Putamen (tissue), 1 donor: ENCODE measurements around the gene VPS36.
"Not testable (repeated sequence)": the region's sequence is repeated elsewhere in the genome, so short reads cannot be mapped to it uniquely, and the experiment has no call there.

Source experiments
- DNase-seq: peaks from one replicate; pipeline ENCODE4 v3.0.0-alpha.2; 2016; ENCODE audit warnings: low spot score

VPS36 gene

GRCh38 chr13:52446265-52446664, 4.2 kb downstream of the VPS36 start:
- no peak for DNase-seq

- DNase-seq, result no peak
These were observed 18.0 kb downstream of the VPS36 start for GRCh38 chr13:52432456-52432855.

DNA sequence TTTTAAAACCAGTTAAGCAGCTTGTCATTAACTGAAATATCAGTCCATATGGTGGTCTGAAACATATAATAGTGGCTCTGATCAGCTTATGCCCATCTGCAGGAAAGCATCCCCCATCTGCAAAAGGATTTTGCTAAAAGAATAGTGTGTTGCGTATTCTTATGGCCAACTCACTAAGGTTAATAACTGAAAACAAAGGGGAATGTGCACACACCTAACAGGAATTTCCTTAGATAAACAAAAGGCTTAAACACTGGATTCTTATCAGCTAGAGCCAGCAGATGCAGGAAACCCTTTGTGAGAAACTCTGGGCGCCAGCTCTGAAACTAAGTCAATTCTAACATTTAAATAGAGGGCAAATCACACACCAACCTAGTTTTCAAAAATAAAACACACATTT, 22.1 kb downstream of the VPS36 start:
- DNase-seq, result no peak

DNA sequence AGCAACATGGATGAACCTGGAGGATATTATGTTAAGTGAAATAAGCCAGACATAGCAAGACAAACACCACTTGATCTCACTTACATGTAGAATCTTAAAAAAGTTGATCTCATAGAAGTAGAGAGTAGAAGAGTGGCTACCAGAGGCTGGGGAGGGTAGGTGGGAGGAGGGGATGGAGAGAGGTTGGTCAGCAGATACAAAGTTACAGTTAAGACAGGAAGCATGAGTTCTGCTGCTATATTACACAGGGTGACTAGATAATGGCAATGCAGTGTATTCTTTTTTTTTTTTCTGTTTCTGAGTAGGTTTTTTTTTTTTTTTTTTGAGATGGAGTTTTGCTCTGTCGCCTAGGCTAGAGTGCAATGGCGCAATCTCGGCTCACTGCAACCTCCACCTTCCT, 29.2 kb downstream of the VPS36 start:
- no peak for DNase-seq

GRCh38 chr13:52419080-52419479, 31.4 kb downstream of the VPS36 start:
- DNase-seq, result no peak

- DNase-seq, result no peak
These were observed 35.5 kb downstream of the VPS36 start for GRCh38 chr13:52414963-52415362.

- DNase-seq, result no peak
These were observed 36.4 kb downstream of the VPS36 start for GRCh38 chr13:52414051-52414450.

DNA sequence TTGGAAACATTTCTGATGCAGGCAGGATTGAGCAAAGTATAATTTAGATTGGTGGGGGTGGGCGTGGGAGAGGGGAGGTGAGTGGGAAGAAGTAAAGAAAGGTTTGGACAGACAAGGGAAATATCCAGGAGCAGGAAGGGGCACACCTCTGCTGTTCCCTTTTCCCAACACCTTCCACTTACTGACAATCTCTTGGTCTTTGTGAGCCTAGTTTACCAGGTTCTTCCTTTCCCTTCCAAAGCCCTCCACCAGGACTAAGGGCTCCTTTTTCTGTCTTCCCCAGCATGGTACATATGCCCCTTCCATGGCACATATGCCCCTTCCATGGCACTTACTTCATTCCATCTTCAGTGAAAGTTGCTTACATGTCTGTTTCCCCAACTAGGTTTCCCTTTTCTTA, 38.3 kb downstream of the VPS36 start:
- DNase-seq, result no peak

GRCh38 chr13:52411629-52412028, 38.8 kb downstream of the VPS36 start:
- no peak for DNase-seq

- DNase-seq, result not testable (repeated sequence)
These were observed 42.3 kb downstream of the VPS36 start for GRCh38 chr13:52408071-52408658.

DNA sequence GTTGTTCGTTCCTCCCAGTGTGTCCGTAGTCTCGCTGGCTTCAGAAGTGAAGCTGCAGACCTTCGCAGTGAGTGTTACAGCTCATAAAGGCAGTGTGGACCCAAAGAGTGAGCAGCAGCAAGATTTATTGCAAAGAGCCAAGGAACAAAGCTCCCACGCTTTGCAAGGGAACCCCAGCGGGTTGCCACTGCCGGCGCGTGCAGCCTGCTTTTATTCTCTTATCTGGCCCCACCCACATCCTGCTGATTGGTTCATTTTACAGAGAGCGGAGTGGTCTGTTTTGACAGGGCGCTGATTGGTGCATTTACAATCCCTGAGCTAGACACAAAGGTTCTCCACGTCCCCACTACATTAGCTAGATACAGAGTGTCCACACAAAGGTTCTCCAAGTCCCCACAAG, 43.0 kb downstream of the VPS36 start:
- DNase-seq, result not testable (repeated sequence)

- no peak for DNase-seq
These were observed 43.8 kb downstream of the VPS36 start for GRCh38 chr13:52406629-52407028.

- no peak for DNase-seq
These were observed 44.5 kb downstream of the VPS36 start, which contains the start of gene THSD1 for GRCh38 chr13:52405767-52406494. Gene THSD1, minus strand, starts transcription at chr13:52406172. Its CDS starts 3,572 bp downstream, at chr13:52402600.

DNA sequence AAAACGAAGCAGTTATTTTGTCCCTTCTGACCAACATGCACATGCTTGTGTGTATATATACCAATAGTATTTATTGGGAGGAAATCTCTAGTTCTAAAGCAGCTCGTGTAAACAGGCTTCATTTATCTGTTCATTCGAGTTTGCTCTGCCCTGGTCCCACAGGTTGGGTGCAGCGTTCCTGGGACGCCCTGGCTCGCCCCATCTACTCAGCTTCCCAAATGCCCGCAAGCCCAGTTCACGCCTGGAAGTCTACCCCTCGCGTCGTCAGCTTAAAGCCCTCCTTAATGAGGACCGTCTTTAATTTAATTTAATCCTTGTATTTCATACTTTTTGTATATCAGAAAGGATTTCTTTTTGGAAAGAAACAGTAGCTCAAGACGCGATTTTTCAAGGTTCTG, 45.1 kb downstream of the VPS36 start:
- DNase-seq, result no peak

GRCh38 chr13:52399708-52400107, 50.7 kb downstream of the VPS36 start:
- DNase-seq, result no peak

DNA sequence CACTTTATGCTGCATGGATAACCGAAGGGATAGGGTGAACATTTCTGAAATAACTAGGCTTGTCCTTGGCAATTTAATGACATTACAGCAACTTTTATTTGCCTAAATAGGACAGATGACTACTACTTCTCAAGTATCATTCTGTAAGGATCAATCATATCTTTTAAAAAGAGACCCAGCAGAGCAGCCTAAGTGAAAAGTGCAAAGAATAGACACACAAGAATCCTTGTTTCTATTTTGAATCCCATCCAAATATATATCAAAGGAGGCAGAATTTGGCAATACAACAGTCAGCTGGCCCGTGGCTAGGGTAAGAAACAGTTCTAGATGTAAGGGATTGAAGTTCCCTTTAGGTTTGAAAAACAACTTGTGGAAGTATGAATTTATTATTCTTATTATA, 51.4 kb downstream of the VPS36 start:
- DNase-seq, result no peak

DNA sequence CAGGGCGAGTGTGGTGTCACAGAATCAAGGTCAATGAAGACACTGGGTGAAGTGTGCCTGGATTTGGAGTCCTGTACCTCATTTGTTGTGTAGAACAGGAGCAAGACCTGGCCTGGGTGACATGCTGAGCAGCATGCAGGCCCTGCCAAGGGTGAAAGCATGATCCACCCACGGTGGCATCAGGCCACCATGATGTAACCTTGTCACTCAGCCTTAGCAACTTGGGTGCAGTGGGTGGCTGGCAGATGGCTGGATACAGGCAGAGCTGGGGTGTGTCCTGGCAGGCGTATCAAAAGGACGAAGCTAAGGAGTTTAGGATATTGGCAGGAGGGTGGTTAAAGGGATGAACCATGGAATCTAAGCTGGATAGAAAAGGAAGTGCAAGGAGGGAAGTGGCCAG, 54.7 kb downstream of the VPS36 start:
- DNase-seq, result no peak

GRCh38 chr13:52394586-52394985, 55.8 kb downstream of the VPS36 start:
- no peak for DNase-seq

- DNase-seq, result no peak
These were observed 56.7 kb downstream of the VPS36 start for GRCh38 chr13:52393572-52394357.

GRCh38 chr13:52387721-52388120, 62.7 kb downstream of the VPS36 start:
- DNase-seq, result no peak

GRCh38 chr13:52385870-52386269, 64.6 kb downstream of the VPS36 start:
- DNase-seq, result no peak

DNA sequence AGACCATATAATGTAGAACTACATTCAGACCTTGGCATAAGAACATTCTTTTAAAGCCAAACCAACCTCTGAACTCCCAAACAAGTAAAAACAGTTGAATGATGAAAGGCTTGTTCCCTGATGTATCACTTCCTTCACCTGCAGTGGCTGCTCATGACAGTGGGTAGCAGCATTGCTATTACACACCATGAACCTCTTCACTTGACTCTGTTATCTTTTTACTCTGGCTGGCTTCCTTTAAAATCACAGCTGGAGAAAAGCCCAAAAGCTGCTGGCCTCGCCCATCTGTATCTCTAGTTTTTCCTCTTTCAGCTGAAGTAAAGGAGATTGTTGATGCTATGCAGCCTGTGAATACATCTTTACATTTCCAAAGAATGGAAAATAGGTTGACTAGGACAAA, 67.1 kb downstream of the VPS36 start:
- DNase-seq, result no peak

DNA sequence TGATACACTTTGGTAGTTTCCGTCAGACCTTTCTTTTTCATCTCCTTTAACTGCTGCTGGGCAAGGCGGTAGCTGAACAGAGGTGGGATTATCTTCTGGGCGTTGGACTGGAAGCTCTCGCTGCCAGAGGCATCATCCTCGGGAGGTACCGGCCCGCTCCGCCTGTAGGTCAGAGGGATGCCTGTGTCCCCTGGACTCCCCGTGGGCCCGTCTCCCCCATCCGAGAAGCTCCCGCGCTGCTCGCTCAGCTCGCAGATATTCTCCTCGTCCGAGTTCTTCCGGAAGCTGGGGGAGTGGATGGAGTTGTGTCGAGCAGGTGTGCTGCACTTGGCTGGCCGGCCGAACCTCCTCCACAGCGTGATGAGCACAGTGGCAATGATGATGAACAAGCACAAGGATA, 72.1 kb downstream of the VPS36 start:
- DNase-seq, result no peak
